IMR-90 (cell line): ENCODE data around the gene BCL2. TPM values are rescaled to one million over a fixed set of nuclear protein-coding genes. Genes with fewer than 3 reads are reported as not detected.
A peak's percentile ranks its signal among the peaks of the same experiment; 100 is the strongest.

ENCODE experiments used
- ATAC-seq: fragments of 200-7000 bp; cut with Tn5 transposase; 2 replicates; pipeline ENCODE4 v1.9.1; 2020; ENCODE audit warnings: low read depth, mild to moderate bottlenecking, moderate library complexity
- BruUV-seq: library from RNA; stranded (reverse); fragments of 400-500 nt; replicated peaks from 2 replicates; lab custom pipeline; 2021; lab: Mats Ljungman, UMichigan
- CTCF ChIA-PET: fragments of 300-600 bp; formaldehyde crosslinking; extraction: SDS; loops from one replicate; lab custom pipeline; 2021; ENCODE audit warnings: antibody characterized with exemption; lab: Yijun Ruan, JAX
- POLR2A ChIA-PET: fragments of 300-600 bp; sonication (Branson Sonifier 250); formaldehyde crosslinking; loops from one replicate; lab custom pipeline; 2022; ENCODE audit warnings: antibody characterized with exemption; ENCODE audit not compliant: unreplicated experiment; lab: Charles Lee
- DNase-seq: peaks from one replicate; pipeline ENCODE4 v3.0.0; 2013
- H2AFZ ChIP-seq: replicated peaks from 2 replicates; pipeline ENCODE3; 2013; ENCODE audit warnings: low read length, mild to moderate bottlenecking; ENCODE audit not compliant: poor library complexity
- H2AK5ac ChIP-seq: 2 replicates; pipeline ENCODE4 v1.6.1; 2013; ENCODE audit warnings: low read depth, low read length, inconsistent platforms
- H2AK9ac ChIP-seq: replicated peaks from 2 replicates; pipeline ENCODE3; 2013; ENCODE audit warnings: mild to moderate bottlenecking, low read depth, low read length, moderate library complexity; ENCODE audit not compliant: poor library complexity
- H2BK120ac ChIP-seq: 2 replicates; pipeline ENCODE4 v1.6.1; 2013; ENCODE audit warnings: low read depth, low read length, inconsistent platforms
- H2BK15ac ChIP-seq: 3 replicates; pipeline ENCODE4 v1.6.1; 2013; ENCODE audit warnings: low read depth, low read length, inconsistent platforms
- H2BK20ac ChIP-seq: 2 replicates; pipeline ENCODE4 v1.6.1; 2013; ENCODE audit warnings: low read depth, mild to moderate bottlenecking, inconsistent platforms, low read length, moderate library complexity
- H2BK5ac ChIP-seq: 2 replicates; pipeline ENCODE4 v1.6.1; 2013; ENCODE audit warnings: mild to moderate bottlenecking, low read depth, low read length, inconsistent platforms; ENCODE audit not compliant: poor library complexity, severe bottlenecking
- H3K14ac ChIP-seq: replicated peaks from 2 replicates; pipeline ENCODE4 v1.6.1; 2013; ENCODE audit warnings: low read depth, low read length, inconsistent platforms
- H3K18ac ChIP-seq: 2 replicates; pipeline ENCODE4 v1.6.1; 2013; ENCODE audit warnings: low read depth, low read length, control low read depth
- H3K23ac ChIP-seq: 2 replicates; pipeline ENCODE4 v1.6.1; 2013; ENCODE audit warnings: low read depth, low read length, inconsistent platforms
- H3K27ac ChIP-seq: 2 replicates; pipeline ENCODE4 v1.5.1; 2013; ENCODE audit warnings: mild to moderate bottlenecking, control low read depth, low read length; ENCODE audit not compliant: insufficient read depth
- H3K27me3 ChIP-seq: 2 replicates; pipeline ENCODE4 v1.6.1; 2013; ENCODE audit warnings: low read length; ENCODE audit not compliant: control insufficient read depth, insufficient read depth
- H3K36me3 ChIP-seq: 2 replicates; pipeline ENCODE4 v1.6.1; 2013; ENCODE audit warnings: low read length, mixed read lengths; ENCODE audit not compliant: control insufficient read depth, insufficient read depth
- H3K4ac ChIP-seq: 2 replicates; pipeline ENCODE4 v1.6.1; 2013; ENCODE audit warnings: low read depth, low read length, inconsistent platforms
- H3K4me1 ChIP-seq: 2 replicates; pipeline ENCODE4 v1.6.1; 2013; ENCODE audit warnings: low read length, mixed read lengths; ENCODE audit not compliant: control insufficient read depth, insufficient read depth
- H3K4me2 ChIP-seq: 2 replicates; pipeline ENCODE4 v1.6.1; 2013; ENCODE audit warnings: low read depth, mild to moderate bottlenecking, control low read depth, low read length, moderate library complexity
- H3K4me3 ChIP-seq: 2 replicates; pipeline ENCODE4 v1.5.1; 2013; ENCODE audit warnings: low read depth, mild to moderate bottlenecking, control low read depth, low read length, moderate library complexity; ENCODE audit not compliant: insufficient read depth
- H3K56ac ChIP-seq: 2 replicates; pipeline ENCODE4 v1.6.1; 2013; ENCODE audit warnings: low read length, inconsistent platforms; ENCODE audit not compliant: insufficient read depth; ENCODE audit errors: extremely low read depth
- H3K79me1 ChIP-seq, 2 experiments: 2 replicates each; pipeline ENCODE4 v1.6.1; 2013; ENCODE audit warnings: low read length in 2 of 2, inconsistent platforms in 1 of 2, low read depth in 1 of 2
- H3K9ac ChIP-seq: 2 replicates; pipeline ENCODE4 v1.6.1; 2013; ENCODE audit warnings: low read depth, low read length, control low read depth
- H3K9me1 ChIP-seq: 2 replicates; pipeline ENCODE4 v1.6.1; 2013; ENCODE audit warnings: low read length, inconsistent platforms; ENCODE audit not compliant: insufficient read depth
- H3K9me3 ChIP-seq: 2 replicates; pipeline ENCODE4 v1.6.1; 2013; ENCODE audit warnings: low read length; ENCODE audit not compliant: control insufficient read depth, insufficient read depth
- H4K20me1 ChIP-seq: 2 replicates; pipeline ENCODE4 v1.6.1; 2013; ENCODE audit warnings: low read length, inconsistent platforms; ENCODE audit not compliant: insufficient read depth
- H4K5ac ChIP-seq: 2 replicates; pipeline ENCODE4 v1.6.1; 2013; ENCODE audit warnings: mild to moderate bottlenecking, low read depth, low read length, control low read depth
- H4K8ac ChIP-seq, 2 experiments: 2 replicates each; pipeline ENCODE4 v1.6.1; 2013; ENCODE audit warnings: low read depth in 2 of 2, low read length in 2 of 2, control low read depth in 1 of 2, inconsistent platforms in 1 of 2
- H4K91ac ChIP-seq: 2 replicates; pipeline ENCODE4 v1.6.1; 2013; ENCODE audit warnings: low read depth, low read length, inconsistent platforms; ENCODE audit not compliant: insufficient read depth
- CEBPB ChIP-seq: IDR thresholded peaks from 2 replicates; pipeline ENCODE4 v1.6.1; 2012; ENCODE audit warnings: low read depth, low read length, improper control_type of control experiment
- POLR2A ChIP-seq: IDR thresholded peaks from 2 replicates; pipeline ENCODE4 v1.6.1; 2012; ENCODE audit warnings: mild to moderate bottlenecking, low read depth, low read length
- RAD21 ChIP-seq: IDR thresholded peaks from 2 replicates; pipeline ENCODE4 v1.6.1; 2012; ENCODE audit warnings: low read length, improper control_type of control experiment
- WGBS, 2 experiments: methylation state at CpG; one replicate each; pipeline versions ENCODE4 v1.1.5 to v1.1.7; 2013; ENCODE audit warnings: missing lambda C conversion rate in 2 of 2; ENCODE audit not compliant: insufficient read length in 1 of 2; ENCODE audit errors: extremely low coverage in 2 of 2; 5-methylcytosine and 5-hydroxymethylcytosine counted together
- dilution Hi-C: fragments of 300-500 bp; cut with HindIII; formaldehyde crosslinking; loops from one replicate; pipeline ENCODE4 v1.14.3; 2018; ENCODE audit warnings: low sequenced_read_pairs; ENCODE audit not compliant: unreplicated experiment
- in situ Hi-C: fragments of 300-500 bp; cut with MboI; formaldehyde crosslinking; loops from 3 replicates; pipeline ENCODE4 v1.14.3; 2019; ENCODE audit warnings: low sequenced_read_pairs, inconsistent platforms, mixed read lengths
- intact Hi-C: fragments of 100-400 bp; cut with micrococcal nuclease; formaldehyde crosslinking; loops from 2 replicates; pipeline ENCODE4 v1.10.0; 2022
- polyA plus RNA-seq, 3 experiments: library from polyadenylated mRNA; depleted of rRNA; stranded (reverse); fragments of >200 nt; gene quantifications; 2 replicates each; pipeline ENCODE4 v1.2.3, GENCODE V29; 2012; ENCODE audit warnings: low replicate concordance in 1 of 3
- total RNA-seq: library from RNA; depleted of rRNA; stranded (reverse); fragments of >200 nt; gene quantifications from 2 replicates; pipeline ENCODE4 v1.2.3, GENCODE V29; 2012

The BCL2 gene
- total and polyA plus RNA-seq, 2 of the 4 experiments (the other 2 are of a cell fraction) = 0.24 to 0.54 TPM

DNA sequence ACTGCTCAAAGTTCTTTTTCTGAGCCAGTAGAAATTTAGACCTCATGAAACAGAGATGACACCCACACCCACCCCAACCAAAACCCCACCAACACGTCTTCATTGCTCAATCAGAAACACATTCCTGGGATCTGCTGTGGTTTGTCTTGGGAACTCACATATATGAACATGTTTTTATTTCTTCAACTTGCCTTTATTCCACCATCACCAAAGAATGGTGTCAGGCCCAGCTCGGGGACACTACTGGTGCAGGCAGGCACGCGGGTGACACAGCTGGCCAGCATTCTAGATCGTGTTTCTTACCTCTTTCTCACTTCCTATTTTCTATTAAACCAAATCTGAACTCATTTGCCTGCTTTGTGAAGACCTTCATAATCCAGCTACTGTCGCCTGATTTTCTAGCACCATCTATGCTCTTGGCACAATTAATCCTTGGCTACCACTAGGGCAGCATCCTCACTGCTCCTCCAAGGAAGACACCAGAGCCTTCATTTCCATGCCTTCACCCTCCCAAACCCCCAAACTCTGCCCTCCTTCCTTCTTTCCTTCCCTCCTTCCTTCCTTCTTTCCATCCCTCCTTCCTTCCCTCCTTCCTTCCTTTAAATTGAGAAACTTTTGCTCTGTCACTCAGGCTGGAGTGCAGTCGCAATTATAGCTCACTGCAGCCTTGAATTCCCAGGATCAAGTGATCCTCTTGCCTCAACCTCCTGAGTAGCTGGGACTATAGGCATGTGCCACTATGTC, 157.1 kb downstream of the BCL2 start:
- no peak overlapping the region for H2AFZ ChIP-seq

More for the DNA sequence above, 157.1 kb downstream of the BCL2 start:
- BruUV-seq = no TSS peak
- TF ChIP-seq CEBPB (peak; percentile 73), RAD21 (no peak), POLR2A (no peak)
- 90% methylated on average over 6 of the region's 7 CpGs; no CpG with 5 or more reads in 1 of the 2 experiments for WGBS, 2 experiments
- ChIA-PET POLR2A (no interaction called here), CTCF (interaction anchor here (0.5 to 1.4 kb wide), 3 partner anchors 9 to 160 kb away, joined by 3 to 4 read pairs (median 4); no protein-coding TSS in a partner anchor)
- Histone ChIP-seq H4K5ac (no peak overlapping the region), H3K27me3 (no peaks in the 10 kb centered on the region), H3K4me3 (no peak overlapping the region), H2AK5ac (no peak overlapping the region; the same call in 1 of the 2 replicates), H3K18ac (no peak overlapping the region), H2BK15ac (no peak overlapping the region), H3K27ac (no peak overlapping the region), H3K4me1 (peaks cover 6% of the 10 kb centered on the region; the same call in 1 of the 2 replicates), H3K9me1 (peaks cover 9% of the 10 kb centered on the region), H3K36me3 (no peaks in the 10 kb centered on the region), H2BK5ac (no peak overlapping the region), H3K79me1 (no peaks in the 10 kb centered on the region), H3K4ac (peak overlapping the region; percentile 68), H2BK120ac (peak overlapping the region; percentile 45), H4K8ac (no peak overlapping the region; a peak in 1 of 4 replicates), H3K9ac (no peak overlapping the region), H3K4me2 (no peak overlapping the region), H3K23ac (0 out of 2 replicates have a peak overlapping the region, but pooled peaks have one; percentile 63), H2BK20ac (peak overlapping the region; percentile 47), H3K56ac (no peak overlapping the region; the same call in 1 of the 2 replicates), H3K9me3 (no peaks in the 10 kb centered on the region), H2AK9ac (no peak overlapping the region), H4K20me1 (no peaks in the 10 kb centered on the region), H4K91ac (no peak overlapping the region), H3K14ac (no peak overlapping the region)
- intact Hi-C loops = no loop called here
- dilution Hi-C loops = no loop called here
- peak; percentile 27 for DNase-seq
- ATAC-seq = peak; percentile 6; the same call in 1 of the 2 replicates
- in situ Hi-C loops = no loop called here
